NCI-H446 treated with DMSO at 0.1 percent for 48 hours (cell line): ENCODE data around the gene KCNMB1.

Experiments
- DNase-seq: peaks from one replicate; lab custom pipeline; 2025; lab: John Stamatoyannopoulos, UW

KCNMB1 gene

DNA sequence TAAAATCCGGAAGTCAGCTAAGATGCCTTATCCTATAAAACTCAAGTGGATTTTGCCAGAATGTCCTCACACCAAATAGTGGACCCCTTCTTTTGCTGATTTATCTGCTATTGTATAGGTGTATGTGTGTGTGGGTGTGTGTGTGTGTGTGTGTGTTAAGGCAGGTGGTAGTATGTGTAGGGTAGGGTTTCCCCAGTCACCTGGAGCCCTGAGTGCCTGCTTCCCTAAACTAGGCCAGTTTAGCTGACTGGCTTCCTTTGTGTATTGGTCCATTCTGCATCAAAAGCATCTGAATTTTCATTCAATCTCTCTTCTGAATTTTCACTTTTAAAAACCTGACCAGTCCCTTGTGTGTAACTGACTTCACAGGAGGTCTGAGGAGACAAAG is 49.4 kb downstream of the KCNMB1 start:
- no peak for DNase-seq

DNA sequence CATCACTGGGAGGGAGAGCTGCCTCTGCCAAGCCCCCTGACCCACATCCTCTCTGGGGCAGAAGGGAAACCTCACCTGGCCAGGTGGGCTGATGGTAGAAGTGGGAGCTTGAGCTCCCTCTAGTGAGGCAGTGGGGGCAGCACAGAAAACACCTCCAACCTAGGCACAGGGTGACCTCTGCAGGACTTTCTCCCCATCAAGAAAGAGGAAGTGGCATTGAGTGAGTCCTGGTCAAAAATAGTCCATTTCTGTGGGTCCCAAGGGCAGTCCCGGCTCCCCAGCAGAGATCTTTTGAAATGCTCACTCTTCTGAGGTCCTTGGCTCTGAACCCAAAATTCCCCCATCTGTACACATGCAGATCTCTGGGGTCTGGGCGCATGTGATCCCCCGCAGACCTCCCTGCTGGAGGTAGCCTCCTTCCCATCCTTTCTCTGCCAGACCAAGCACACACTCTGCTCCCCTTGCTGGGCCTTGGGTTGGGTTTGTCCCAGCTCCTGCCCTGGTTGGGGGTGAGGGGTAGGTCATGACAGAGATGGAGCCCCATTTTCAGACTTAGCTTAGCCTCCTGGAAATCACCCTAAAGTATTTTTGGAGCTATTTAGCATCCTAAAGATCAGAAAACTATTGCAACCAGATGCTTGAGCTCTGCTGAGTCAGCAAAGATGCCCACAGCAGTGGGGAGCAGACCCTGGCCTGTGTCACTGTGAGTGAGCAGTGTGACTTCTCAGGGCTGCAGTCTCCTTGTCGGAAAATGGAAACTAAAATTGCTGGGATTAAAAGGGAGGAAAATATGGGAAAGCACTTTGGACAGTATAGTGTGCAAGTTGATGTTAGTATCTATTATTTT is 50.0 kb downstream of the KCNMB1 start:
- DNase-seq: no peak

DNA sequence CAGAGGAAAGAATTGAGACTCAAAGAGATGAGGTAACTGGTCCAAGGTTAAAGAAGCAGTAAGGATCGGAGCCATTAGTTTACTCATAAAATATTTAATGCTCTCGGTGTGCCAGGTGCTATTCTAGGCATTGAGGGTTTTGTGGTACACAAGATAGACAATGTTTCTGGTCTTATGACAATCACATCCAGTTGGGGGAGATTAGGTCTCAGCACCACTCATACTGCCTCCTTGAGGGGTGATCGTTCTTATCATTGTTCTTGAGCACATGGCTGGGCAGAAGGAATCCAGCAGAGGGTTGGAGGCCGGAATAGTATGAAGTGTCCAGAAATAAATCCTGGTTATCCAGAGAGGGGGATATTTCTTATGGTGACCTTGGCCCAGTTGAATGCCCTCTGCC is 50.9 kb downstream of the KCNMB1 start:
- DNase-seq: no peak

DNA sequence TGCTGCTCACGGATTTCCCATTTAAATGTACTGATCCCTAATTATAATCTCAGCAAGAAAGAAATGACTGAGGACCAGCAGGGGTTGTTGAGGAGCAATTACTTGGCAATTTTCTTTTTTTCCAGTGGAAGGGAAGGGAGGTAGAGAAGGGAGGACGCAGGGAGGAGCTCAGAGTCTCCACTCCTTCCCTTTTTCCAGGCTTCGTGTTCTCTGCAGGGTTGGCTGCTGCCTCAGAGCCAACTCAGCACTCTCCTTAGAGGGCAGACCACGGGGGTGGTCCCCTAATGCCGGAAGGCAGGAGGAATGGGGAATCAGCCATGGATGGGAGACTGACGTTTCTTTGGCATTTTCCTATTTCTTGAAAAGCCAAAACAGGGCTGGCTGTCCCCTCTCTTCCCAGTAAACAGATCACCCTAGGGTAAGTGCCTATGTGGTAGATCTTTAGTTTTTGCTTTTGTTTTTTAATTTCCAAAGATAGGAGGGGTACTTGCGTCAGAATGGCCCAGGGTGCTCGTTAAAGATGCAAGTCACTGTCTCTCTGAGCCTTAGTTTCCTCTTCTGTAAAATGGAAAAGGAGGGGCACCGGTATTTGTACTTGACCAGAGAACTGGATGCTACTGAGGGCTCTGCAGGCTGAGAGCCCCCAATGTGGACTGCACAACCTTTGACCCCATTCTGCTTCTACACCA is 52.0 kb downstream of the KCNMB1 start:
- DNase-seq: no peak

DNA sequence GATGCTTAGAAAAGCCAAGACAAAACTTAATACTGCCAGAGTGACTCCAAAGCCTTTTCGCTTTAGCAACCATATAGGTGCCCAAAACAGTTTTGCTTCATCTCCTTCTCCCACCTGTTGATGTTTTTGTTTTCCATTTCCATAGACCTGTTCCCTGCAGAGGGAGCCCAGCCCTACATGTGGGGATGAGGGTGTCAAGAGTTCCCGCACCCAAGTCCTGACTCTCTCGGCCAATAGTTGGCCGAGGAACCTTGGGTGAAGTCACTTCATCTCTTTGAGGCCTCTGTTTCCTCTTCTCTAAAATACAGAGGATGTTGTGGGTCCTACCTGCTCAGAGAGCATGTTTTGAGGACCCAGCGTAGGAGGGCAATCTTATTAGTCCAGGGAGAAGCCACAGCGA is 53.1 kb downstream of the KCNMB1 start:
- no peak for DNase-seq

DNA sequence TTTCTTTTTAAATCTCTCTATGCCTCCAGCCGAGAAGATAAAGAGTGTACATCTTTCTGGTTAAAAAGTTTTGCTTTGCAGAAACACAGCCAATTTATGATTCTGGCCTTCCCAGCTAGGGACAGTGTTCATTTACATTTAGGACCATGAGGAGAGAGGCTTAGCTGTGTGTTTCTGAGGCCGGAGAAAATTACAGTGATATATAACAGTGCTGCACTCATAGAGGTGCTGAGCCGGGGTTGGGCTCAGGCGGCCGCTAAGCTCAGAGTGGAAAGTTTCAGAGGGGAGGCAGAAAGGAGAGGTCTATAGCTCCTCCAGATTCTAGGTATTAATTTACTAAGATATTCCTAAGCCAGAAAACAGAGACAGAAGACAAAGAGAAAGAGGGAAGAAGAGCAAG is 54.5 kb downstream of the KCNMB1 start:
- DNase-seq: no peak

DNA sequence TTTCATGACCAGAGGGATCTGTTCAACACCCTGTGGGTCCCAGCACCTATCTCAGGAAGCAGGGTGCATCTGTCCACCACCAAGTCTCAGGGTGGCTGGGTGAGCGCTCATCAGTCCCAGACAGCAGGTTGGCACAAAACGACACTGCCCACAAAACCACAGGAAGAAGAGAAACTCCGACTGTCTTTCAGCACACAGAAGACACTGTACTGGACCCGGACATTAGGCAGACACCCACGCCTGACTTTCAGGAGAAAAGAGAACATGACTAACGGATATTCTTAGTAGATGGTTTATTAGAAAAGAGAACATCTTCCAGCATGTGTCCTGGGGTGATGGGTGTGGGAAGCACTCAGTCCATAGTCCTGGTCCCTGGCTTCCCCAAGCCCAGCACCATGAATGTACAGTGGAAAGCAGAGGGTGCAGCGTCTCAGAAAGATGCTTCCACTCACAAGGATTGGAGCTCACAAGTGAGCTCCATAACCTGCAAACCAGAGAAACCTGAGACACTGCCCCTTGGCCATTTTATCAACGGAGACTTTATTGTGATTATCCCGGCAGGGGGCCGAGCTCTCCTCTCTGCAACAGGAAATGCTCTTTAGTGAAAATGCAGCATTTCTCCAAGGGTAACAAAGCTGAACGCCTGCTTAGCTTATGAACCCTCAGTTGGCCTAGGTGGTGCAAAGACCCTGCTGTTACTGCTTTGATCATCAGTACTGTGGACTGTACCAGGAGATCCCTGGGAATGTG is 55.8 kb downstream of the KCNMB1 start:
- DNase-seq: no peak

DNA sequence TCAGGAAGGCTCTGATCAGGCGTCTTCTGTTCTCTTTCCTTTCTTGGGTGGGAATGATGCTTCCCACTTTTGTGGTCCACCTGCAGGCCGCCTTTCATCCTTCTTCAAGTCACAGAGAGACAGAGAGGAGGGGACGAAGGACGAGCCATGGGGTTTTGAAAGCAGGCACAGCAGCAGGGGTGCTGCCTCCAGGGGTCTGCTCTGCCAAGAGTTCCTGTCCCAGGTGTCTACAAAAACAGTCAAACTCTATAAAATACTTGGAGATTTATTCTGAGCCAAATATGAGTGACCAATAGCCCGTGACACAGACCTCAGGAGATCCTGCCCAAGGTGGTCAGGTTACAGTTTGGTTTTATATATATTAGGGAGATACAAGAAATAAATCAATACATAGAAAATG is 57.1 kb downstream of the KCNMB1 start:
- DNase-seq: no peak

DNA sequence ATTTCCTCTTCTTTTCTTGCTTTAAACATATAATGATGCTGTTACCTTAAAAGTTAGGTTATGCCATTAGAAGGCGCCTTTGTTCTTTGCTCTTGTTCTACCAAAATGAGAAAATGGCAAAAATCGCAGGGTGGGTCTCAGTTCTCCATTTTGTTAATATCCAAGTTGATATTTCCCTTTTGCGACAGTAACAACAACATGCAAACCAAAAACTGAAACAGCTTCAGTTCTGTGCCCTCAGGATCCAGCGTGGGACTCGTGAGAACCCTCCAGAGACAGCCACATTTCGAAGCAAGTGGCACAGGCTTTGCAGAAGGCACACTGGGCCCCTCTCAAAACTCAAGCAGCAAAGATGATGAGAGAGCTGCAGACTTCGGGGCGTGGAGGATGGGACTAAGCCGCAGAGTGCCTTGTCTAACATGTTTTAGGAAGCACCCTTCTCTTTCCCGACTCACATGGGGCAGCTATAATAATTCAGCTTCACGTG is 58.6 kb downstream of the KCNMB1 start:
- no peak for DNase-seq

DNA sequence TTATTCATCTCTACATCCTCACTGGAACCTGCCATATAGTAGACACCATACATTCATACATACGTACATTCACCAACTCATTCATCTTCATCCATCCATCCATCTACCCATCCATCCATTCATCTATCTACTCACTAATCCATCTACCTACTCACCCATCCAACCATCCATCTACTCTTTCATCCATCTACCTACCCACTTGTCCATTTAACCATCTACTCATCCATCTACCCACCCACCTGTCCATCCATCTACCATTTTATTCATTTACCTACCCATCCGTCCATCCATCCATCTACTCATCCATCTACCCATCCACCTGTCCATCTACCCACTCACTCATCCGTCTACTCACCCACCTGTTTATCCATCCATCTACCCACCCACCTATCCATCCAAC is 59.6 kb downstream of the KCNMB1 start:
- no peak for DNase-seq

DNA sequence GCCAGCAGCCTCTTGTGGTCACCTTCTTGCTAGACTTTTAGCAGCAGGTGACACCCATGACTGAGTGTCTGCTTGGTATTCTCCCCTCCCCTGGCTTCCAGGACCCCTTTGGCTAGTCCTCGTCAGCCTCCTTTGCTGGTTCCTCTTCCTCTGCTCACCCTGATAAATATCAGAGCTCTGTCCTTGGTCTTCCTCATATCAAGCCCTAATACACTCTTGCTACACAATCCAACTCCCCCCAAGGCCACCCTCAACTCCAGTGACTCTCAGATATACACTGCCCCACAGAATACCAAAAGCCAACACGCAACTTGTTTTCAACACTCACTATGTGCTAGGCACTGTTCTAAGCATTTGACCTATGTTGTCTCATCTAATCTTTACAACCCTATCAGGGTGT is 61.3 kb downstream of the KCNMB1 start:
- DNase-seq: no peak

DNA sequence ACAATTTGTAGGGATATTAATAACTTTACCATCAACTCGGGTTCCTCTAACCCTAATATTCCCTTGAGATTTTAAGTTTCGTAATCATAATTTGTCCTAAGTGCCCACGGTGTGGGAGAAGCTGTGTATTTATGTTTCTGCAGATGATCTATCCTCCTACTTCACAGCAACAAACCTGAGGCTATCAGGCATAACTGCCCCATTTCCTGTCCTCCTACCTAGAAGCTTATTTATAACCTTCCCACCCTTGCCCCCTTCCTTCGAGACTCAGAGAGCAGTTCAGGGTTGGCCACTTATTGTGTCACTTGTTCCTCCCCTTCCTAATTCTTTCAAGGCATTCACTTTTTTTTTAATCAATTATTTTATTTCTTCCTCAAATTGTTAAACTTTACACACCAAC is 62.0 kb downstream of the KCNMB1 start:
- no peak for DNase-seq
